Pulmonary artery endothelial cell (primary cell): ENCODE measurements around the gene NINJ2. TPM values are rescaled to one million over a fixed set of nuclear protein-coding genes. Genes with fewer than 3 reads are reported as not detected.

Source experiments
- DNase-seq: peaks from one replicate; pipeline ENCODE4 v3.0.0-alpha.2; 2011; ENCODE audit warnings: low read depth, low spot score
- total RNA-seq: library from RNA; depleted of rRNA; stranded (reverse); fragments of >200 nt; gene quantifications from 2 replicates; pipeline ENCODE4 v1.2.3, GENCODE V29; 2014

Gene NINJ2
- total RNA-seq, 1 donor from 2014 or later, result 0.66 TPM

DNA sequence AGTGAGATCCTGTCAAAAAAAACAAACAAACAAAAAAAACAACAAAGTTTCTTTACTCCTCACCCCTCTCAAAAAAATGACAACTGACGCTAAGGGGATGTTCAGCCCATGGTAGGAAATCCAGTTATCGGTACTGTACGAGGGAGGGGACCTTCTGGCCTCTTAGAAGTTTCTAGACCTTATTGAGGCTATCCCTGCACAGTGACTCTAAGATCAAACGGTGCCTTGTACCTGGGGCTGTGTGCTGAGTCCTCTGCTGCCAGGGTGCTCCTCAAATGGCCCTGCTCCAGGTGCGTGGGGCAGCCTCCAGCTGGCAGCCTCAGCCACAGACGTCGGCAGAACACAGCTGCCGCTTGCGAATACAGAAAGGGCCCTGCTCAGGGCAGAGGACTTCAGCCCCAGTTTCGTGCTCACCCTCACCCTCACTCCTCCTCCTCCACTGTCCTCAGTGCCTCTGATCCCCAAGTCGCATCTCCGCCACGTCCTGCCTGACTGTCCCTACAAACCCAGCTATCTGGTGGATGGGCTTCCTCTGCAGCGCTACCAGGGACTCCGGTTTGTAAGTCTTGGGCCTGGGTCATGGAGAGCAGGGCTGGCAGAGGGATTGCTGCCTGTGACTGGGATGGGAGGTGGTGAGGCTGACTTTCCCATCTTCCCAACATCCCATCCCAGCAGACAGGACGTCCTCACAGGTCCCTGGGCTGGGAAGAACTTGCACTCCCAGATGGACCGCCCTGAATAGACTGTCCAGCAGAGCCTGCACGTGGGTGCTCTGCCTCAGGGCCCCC is 112.6 kb downstream of the NINJ2 start:
- DNase-seq, result no peak

DNA sequence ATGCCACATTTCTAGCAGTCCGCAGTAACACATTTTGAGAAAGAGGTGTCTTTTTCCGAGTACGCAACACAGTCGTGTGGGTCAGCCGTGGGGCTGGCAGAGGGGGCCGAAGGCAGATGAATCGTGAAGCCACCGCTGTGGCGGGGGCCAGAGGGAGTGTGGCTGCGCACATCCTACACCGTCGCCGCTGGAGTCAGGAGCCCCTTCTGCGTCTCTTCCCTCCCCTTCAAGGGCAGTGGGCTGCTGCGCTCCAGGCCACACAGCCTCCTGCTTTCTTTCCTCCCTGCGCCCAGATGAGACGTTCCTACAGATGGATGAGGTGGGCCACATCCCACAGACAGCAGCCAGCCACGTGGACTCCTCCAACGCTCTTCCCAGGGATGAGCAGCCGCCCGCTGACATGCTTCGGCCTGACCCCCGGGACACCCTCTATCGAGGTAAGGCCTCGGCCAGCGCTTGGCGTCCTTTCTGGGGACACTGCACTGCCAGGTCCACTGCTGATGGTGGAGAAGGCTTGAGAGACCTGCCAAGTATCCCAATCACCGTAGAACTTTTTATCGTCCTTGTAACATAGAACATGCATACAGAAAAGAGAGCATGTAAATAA is 113.7 kb downstream of the NINJ2 start:
- no peak for DNase-seq

DNA sequence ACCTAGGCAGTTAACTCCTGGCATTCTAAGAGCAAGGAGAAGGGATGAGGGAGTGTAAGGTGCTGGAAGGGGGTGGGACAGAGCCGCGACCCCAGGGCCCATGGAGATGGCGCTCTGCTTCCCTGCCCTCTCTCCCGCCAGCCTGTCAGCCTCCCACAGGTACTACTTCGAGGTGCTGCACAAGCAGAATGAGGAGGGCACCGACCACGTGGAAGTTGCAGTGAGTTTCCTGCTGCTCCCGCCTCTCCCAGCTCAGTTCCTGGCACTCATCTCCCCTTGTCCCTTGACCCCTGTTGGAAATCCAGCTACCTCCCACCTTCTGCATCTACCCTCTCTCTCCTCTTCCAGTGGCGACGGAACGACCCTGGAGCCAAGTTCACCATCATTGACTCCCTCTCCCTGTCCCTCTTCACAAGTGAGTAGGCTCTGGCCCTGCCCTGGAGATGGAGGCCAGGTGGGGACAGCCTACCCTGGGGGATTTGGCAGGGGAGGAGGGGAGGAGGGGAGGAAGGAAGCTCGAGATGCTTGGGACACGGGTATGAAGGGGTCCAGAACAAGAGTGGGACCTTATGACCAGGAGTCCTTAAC is 115.3 kb downstream of the NINJ2 start:
- no peak for DNase-seq

DNA sequence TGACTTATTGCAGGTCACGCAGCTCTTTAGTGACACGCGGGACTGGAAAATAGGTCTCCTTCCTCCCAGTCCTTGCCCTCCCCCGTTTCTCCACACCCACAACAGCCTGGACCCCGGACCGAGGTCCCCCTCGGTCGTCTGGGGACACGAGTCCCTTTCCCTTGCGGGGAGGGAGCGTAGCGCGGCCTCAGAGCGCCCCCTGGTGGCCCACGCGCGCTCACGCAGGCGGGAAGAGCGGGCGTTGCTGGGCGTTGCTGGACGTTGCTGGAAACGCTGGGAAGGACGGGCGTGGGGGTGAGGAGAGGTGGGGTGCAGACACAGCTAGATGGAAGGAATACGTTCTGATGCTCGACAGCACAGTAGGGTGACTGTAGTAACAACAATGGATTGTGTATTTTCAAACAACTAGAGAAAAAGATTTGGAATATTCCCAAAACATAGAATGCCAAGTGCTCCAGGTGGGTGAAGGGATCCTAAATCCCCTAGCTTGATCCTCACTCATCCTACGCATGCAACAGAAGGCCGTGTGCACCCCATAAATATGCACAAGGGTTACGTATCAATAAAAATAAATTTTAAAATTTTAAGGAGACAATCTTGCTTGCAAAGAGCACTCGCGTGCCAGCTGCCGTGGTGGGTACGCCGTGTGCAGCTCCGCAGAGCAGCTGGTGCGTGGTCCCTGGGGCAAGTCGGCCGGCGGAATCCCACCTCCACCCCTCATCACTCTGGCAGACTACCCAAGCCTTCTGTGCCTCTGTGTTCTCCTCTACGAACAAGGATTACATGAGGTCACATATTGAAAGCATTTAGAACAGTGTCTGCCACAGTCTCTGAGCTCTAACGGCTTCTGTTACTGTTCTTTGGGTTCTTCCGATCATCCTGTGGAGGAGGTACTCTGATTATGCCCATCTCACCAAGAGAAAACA is 116.1 kb downstream of the NINJ2 start:
- DNase-seq, result no peak

DNA sequence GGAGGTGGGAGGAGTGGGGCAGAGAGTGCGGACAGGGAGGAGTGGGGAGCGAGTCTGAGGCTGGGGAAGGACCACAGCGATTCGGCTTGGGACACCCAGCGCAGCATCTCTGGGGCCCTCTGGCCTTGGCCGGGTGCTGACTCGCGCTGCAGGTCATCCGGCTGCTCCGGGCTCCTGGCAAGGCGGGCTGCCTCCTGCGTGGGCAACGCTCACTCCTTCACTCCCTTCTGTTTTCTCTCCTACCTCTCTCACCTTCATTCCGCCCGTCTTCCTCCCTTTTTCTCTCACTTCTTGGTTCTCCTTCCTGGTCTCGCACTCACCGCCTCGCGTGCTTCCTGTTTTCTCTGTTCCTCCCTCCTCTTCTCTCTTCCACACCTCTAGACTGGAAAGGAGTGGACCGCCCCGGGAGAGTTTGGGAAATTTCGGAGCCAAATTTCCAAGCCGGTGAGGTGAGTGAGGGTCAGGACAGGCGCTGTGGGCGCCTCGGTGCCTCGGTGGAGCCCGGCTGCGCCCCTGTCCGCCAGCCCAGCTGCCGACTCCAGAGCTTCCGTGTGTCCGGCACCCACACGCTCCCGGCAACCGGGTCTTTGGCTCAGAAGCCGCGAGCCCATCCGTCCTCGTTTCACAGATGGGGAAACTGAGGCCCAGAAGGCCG is 116.9 kb downstream of the NINJ2 start:
- DNase-seq, result no peak

DNA sequence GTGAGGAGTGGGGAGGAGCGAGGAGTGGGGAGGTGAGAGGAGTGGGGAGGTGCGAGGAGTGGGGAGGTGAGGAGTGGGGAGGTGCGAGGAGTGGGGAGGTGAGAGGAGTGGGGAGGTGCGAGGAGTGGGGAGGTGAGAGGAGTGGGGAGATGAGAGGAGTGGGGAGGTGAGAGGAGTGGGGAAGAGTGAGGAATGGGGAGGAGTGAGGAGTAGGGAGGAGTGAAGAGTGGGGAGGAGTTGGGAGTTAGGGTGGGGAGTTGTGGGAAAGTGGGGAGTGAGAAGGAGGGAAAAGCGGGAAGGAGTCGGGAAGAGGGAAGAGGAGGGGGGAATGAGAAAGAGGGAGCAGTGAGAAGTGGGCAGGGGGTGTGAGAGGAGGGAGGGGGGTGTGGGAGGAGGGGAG is 117.4 kb downstream of the NINJ2 start:
- no peak for DNase-seq

DNA sequence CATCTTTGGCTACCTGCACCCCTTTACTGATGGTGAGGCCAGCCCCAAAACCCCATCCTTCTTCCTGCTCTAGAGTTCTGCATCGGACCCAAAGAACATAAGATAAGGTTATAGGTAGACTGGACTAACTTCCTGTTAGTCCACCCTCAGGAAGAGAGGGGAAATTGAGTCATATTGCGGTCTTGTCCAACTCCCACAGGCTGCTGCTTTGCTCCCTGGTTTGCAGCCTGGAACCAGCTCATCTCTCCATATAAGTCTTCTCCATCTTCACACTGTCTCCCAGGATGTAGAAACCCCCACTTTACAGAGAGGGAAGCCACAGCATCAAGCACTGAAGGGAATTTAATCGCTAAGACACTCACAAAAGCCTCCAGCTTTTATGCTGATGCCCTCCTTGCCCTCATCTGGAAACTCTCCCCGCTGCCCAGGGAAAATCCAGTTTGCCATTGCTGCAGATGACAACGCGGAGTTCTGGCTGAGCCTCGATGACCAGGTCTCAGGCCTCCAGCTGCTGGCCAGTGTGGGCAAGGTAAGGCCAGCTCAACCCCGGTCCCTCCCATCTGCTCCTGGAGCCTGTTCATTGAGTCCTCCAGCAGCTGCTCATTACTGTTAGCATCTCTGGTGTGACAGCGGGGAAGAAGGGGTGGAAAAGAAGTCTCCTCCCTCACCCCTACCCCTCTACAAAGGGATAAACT is 118.2 kb downstream of the NINJ2 start:
- no peak for DNase-seq

DNA sequence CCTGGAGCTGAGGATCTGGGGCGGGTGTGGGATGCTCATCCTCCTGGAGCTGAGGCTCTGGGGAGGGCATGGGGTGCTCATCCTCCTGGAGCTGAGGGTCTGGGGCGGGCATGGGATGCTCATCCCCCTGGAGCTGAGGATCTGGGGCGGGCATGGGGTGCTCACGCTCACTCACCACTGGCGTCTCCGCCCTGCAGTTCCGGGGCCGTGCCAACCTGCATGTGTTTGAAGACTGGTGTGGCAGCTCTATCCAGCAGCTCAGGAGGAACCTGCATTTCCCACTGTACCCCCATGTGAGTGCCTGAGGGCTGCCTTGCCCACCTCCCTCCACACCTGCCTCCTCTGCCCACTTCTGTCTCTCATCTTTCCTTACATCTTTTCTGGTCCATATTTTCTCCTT is 119.1 kb downstream of the NINJ2 start:
- DNase-seq, result no peak

DNA sequence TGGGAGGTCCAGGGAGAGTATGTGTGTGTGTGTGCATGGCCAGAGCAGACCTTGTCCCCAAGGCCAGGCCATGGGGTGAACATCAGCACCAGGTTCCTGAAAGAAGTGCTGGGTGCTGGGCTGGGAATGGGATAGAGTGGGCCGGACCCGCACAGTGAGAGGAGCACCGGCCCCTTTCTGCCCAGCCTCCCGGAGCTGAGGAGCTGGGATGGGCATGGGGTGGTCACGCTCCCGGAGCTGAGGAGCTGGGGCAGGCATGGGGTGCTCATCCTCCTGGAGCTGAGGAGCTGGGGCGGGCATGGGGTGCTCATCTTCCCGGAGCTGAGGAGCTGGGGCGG is 120.2 kb downstream of the NINJ2 start:
- no peak for DNase-seq

DNA sequence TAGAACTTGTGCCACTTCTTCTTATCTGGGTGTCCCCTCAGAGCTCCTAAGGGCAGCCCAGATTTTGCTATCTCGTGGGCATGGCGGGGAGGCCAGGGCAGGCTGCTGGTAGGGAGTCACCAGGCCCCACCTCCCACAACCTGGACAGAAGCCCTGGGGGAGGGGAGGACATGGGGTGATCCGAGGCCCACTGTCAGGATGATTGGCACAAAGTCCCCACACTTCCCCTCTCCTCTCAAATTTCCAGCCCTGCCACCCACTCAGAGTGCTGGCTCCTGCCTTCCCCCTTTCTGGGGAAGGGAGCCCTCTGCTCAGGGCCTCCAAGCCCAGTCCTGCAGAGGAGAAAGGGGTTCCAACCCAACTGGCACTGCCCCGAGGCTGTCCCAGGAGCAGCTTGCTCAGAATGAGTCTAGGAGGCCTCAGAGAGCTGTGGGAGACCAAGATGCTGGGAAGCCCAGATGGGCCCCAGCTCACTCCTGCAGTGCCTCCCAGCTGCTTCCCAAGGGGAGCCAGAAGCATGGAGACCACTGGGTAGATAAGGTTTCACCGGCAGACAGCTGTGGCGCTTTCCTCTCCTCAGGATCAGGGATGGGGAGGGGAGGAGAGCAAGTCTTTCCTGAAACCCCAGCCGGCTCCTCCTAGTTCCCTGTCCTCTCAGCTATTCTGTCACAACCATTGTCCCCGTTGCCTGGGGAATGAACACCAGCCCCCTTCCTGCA is 120.7 kb downstream of the NINJ2 start:
- no peak for DNase-seq

DNA sequence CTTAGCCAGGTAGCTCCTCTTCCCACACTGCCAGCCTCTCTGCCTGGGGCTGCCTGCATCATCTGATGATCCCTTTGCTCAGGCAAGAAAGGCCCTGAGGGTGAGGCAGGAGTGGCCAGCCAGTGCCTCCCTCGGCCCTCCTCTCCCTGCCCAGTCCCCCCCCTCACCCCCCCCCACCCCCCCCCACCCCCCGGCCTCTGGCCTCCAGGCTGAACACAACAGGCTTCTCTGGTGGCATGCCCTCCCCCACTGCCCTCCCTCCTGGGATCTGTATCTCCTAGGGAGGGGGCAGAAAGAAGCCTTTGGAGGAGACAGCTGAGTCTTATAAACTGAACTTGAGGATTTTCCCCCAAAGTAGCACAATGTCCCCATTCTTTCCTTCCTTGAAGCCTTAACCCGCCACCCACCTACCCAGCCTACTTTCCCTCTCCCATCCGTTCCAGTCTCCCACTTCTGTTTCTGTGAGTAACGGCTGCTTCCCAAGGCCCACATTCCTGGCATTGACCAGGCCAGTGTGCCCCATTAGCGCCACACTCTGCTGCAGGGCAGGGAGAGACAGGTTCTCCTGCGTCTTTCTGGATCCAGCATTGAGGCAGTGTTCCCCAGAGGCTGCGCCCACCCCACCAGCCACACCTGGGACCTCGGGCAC is 121.4 kb downstream of the NINJ2 start:
- no peak for DNase-seq

DNA sequence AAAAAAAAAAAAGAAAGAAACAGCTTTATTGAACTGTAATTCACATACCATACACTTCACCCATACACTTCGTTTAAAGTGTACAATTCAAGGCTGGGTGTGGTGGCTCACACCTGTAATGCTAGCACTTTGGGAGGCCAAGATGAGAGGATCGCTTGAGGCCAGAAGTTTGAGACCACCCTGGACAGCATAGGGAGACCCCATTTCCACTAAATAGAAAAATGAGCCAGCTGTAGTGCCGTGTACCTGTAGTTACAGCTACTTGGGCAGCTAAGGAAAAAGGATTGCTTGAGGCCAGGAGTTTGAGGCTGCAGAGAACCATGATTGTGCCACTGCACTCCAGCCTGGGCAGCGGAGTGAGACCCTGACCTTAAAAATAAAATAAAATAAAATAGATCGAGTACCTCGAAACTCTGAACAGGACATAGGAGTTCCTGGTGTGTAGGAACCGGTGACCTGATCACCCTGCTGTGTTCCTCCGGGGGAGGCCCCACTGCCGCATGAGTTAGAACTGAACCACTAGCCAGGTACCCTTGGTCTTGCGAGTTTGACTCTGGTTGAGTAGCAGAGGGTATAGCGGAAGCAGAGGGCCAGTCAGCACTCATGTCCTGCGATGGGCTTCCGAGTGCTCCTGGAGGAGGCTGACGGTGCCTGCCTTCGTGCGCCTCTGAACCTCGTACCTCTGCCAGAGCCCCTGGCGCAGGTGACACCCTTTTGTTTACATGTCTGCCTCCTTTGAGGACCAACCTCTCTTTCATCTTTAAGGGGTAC is 123.5 kb downstream of the NINJ2 start:
- no peak for DNase-seq

DNA sequence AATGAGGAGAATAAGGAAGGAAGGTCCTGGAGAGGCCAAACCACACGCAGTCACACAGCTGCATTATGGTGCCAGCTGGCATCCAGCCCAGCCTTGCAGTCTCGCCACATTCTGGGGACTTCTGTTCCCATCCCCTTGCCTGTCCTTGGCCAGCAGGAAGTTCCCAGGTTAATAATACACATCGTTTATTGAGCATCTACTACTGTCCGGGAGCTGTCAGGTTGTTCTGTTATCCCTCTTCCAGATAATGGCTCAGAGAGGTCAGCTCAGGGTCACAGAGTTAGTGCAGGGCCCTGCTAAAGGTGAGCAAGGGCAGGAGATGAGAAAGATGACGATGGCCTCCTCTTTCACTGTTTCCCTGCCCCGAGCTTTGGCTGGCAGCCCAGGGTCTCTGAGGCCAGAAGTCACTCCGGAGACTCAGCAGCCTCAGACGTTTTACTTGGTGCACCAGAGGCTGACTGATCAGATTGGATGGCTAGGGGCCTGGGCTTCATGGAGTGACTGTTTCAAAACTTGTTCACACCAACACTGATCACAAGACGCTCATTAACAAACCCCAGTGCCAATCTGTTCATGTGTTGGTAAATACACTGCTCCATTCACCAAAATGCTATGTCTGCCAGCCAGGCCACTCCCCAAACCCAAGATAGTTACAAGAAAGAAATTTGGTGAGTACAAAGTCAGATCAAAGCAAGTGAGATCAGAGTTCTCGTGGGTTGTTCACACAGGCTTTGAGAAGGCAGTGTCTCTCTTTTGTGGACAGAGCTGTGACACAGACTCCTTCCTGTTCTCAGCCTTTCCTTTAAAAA is 124.3 kb downstream of the NINJ2 start:
- peak; percentile 33 for DNase-seq

DNA sequence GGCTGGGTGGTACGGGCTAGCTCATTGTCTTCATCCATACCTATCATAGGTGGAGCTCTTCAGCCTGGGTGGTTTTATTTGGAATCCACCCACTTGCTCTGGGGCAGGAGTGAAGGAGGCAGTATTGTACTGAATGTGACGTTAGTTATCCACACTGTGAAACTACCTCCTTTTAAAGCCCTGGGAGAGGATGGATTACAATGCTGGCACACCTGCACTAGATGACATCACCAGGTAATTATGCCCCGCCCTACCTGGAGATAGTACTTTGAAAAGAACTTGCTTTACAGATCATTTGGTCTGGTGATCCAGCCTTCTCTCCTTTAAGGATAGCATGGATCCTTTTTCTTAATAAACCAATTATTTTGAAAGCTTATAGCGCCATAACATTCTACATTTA is 125.5 kb downstream of the NINJ2 start:
- no peak for DNase-seq

DNA sequence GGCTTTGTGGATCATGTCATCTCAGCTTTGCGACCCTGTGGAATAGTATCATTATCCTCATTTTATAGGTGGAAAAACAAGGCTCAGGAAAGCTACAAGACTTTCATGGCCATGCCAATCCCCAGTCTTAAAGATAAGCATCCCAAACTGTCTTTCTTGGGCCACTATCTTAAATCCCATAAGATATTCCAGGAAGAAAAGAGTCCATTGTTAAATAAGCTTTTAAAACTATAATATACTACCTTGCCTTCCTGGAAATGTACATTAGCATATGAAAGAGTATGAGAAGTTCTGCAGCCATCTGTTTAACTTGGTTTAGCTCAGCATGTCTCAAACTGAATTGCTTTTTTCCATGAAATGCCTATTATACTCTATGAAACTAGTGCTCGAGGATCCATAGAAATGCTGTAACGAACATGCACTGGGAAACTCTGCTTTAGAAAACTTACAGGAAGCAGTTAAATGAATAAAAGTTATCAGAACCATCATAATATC is 126.4 kb downstream of the NINJ2 start:
- no peak for DNase-seq

DNA sequence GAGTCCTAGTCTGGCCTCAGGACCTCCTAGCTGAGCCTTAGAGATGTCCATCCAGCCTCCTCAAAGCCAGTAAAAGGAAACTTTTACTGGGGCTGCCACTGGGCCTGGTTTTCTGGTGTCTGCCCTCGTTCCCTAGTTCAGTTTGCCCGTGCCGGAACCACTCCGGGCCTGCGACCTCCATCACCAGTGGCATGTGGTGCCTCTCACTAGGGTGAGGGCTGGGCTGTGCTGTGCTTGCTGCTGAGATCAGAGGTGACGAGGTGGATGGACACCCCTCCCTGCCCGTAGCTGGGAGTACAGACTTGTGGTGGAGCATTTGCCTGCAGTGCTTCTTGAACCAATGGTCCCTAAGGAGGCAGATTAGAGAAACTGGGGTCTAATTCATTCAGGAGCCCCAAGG is 127.8 kb downstream of the NINJ2 start:
- DNase-seq, result no peak

DNA sequence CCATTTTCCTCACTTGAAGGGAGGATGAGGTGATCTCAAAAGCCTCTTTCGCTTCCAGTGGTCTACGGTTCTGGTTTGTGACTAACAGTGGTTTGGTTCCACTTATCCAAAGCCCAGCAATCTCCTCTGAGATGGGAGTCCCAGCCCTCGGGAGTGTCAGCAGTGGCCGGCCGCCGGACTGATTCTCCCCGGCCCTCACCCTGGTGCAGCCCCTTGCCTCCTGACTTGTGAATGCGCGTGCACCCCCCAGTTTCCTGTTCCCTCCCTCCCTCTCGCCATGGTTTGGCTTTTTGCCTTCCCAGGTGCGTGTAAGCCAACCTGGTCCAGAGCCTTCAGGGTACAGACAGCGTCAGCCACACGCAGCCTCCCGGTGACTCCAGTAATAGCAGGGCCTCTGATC is 129.0 kb downstream of the NINJ2 start:
- no peak for DNase-seq

DNA sequence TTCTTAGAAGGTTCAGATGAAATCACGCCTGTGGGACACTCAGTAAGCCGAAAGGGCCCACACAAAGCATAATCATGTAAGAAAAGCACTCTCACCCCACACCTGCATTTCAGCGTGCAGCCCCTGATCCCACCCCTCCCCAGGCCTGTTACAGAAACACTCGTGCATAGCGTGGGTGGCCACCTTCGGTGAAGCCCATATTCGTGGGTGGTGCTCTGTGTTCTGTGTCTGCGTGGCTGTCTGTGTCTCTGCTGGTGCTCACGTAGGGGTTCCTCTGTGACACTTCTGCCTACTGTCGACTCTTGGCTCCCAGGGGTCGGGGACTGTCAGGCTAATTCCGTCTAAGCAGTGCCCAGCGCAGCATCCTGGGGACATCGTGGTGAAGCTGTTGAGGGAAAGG is 129.5 kb downstream of the NINJ2 start:
- no peak for DNase-seq
